Pulmonary artery endothelial cell (primary cell): ENCODE measurements around the gene MRPL32. TPM values are rescaled to one million over a fixed set of nuclear protein-coding genes. Genes with fewer than 3 reads are reported as not detected.
A peak's percentile ranks its signal among the peaks of the same experiment; 100 is the strongest.
"Not testable (repeated sequence)": the region's sequence is repeated elsewhere in the genome, so short reads cannot be mapped to it uniquely, and the experiment has no call there.

Source experiments
- DNase-seq: peaks from one replicate; pipeline ENCODE4 v3.0.0-alpha.2; 2011; ENCODE audit warnings: low read depth, low spot score
- total RNA-seq: library from RNA; depleted of rRNA; stranded (reverse); fragments of >200 nt; gene quantifications from 2 replicates; pipeline ENCODE4 v1.2.3, GENCODE V29; 2014

The MRPL32 gene
- 79.3 and 89.5 TPM in 2 replicates for total RNA-seq

DNA sequence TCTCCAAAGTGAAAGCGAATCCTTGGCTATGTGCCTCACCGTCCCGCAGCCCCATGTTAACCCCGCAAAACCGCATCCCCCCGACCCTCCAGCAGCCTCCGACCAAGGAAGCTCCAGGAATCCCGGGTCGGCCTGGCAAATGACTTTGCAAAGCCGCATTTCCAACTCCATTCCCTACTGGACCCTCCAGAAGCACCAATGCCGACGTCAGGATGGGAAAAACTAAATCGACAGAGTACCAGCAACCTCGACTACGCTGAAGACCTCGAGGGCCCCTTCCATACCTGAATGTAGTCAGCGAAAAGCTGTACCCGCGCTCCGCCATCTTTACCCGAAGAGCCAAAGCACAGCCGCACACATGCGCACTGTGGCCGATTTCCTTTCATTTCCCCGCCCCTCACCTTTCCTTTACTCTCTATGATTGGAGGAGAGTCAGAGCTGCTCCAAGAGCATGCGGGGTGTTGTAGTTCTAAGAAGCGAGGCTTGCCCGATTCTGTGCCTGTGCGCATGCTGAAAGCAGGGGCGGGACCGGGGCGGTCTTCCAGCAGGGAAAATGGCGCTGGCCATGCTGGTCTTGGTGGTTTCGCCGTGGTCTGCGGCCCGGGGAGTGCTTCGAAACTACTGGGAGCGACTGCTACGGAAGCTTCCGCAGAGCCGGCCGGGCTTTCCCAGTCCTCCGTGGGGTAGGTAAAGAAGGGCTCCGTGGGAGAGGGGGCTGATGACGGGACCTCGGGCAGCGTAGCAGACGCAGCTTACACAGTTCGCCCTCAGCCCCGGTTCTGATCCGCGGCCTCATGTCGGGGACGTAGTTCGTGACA lies at the start of gene MRPL32, which contains the start of gene PSMA2:
Gene MRPL32 (plus strand): TSS at position 543 of the 818 bp plus-strand sequence. CDS start 11 bp downstream, at position 554.
Gene PSMA2 (minus strand): TSS at position 341 of the 818 bp plus-strand sequence. CDS start 16 bp downstream, at position 325.
- peak; percentile 92 for DNase-seq

DNA sequence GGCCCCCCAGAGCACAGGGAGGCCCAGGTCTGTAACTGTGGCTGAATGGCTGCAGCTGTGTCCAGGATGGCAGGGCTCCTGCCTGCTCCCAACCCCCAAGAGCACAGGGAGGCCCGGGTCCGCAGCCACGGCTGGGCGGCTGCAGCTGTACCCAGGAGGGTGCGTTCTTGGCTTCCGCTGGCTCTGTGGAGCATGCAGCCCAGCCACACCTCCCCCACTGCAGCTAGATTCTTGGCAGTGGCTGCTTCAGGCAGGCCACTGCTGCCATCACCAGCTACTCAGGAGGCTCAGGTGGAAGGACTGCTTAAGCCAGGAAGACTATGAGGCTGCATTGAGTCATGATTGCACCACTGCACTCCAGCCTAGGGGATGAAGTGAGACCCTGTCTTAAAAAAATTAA lies 48.2 kb upstream of the MRPL32 start:
- no peak for DNase-seq

GRCh38 chr7:42885183-42885582 lies 47.0 kb upstream of the MRPL32 start:
- not testable (repeated sequence) for DNase-seq

DNA sequence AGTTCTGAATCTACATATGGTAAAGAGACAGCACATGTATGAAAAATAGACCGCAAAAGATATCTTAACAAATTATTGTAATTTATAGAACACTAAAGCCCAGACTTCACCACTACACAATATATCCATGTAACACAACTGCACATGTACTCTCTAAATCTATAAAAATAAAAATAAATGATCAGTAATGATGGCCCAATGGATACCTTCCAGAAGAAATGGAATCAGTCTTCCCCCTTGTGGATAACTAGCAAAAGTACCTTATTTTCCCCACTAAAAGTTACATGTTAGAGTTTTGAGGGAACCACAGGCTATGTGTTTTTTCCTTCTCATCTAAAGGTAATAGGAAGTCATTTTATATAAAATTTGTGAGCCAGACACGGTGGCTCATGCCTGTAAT lies 46.0 kb upstream of the MRPL32 start:
- no peak for DNase-seq

DNA sequence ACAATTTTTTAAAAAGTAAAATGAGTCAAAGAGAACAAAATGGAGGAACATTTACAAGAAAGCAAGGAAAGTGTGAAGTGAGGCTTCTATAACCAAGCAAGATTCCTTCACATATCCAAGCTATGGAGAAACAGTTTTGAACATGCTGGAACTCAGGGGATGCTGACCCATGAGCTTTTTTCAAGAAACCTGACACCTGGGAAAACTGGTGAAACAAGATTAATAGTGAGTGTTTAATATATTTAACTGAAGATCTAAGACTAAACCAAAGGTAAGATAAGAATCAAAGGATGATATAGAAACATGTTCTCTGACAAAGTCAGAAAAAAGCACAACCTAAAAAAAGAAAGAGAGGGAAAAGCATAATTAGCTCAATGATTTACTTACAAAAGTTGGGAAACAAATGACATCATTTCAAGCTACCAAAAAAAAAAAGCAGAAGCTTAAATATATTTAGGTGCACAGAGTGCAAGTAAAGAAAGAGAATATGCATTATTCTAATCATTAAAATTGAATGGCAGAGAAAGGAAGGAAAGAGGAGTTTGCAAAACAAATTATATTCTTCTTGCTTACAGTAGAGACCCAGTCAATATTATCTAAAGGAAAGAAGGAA lies 45.2 kb upstream of the MRPL32 start:
- no peak for DNase-seq

GRCh38 chr7:42893346-42894240 lies 38.6 kb upstream of the MRPL32 start:
- no peak for DNase-seq

GRCh38 chr7:42900842-42901241 lies 31.3 kb upstream of the MRPL32 start:
- no peak for DNase-seq

GRCh38 chr7:42902331-42902730 lies 29.8 kb upstream of the MRPL32 start:
- no peak for DNase-seq

DNA sequence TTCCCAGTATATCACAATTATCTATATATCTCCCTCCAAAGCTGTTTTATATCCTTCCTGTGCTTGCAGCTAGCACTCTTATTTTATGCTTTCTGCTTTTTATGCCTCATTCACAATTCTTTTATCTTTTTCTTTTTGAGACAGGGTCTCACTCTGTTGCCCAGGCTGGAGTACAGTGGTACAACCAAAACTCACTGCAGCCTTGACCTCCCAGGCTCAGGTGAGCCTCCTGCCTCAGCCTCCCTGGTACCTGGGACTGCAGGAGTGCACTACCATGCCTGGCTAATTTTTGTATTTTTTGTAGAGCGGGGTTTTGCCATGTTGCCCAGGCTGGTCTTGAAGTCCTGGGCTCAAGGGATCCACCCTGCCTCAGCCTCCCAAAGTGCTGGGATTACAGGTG lies 26.0 kb upstream of the MRPL32 start:
- DNase-seq, result no peak

DNA sequence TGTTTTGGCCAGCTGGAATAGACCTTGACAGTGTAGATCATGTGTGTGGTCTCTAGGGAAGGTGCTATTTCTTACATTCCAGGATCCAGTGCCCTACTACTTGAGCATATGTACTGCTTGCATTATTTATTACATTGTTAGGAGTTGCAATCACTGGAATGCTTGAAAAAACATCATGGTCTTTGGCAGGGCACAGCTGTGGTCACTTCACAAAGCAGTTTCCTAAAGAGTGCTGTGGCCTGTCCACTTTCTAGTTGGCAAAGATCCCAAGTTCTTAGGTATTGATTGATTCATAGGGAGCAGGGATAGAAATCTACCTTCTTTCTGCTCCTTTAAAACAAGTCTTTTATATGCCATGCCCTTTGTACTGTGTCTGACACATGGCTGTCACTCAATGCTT lies 24.9 kb upstream of the MRPL32 start:
- DNase-seq, result no peak

DNA sequence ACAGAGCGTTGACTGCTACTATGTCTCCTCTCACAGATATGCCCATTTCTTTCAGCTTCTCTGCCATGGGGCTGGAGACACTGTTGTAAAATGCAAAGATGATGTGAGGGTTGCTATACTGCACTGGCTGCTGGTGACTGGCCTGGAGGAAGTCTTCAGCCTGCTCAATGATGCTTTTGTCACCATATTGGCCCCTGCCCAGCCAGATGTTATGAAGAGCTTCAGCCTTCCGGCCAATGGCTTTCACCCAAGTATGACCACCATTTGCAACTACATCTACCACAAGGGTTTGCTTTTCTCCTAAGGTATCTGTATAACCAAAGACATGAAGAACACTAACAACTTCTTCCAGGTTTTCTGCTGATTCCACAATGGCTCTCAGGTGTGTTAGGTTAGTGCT lies 21.9 kb upstream of the MRPL32 start:
- DNase-seq, result no peak

- peak; percentile 79 for DNase-seq
These were observed 20.4 kb upstream of the MRPL32 start, which contains the start of gene C7orf25 for GRCh38 chr7:42911454-42912447. Gene C7orf25, minus strand, starts transcription at chr7:42912070. Its CDS starts 1,170 bp downstream, at chr7:42910900.

DNA sequence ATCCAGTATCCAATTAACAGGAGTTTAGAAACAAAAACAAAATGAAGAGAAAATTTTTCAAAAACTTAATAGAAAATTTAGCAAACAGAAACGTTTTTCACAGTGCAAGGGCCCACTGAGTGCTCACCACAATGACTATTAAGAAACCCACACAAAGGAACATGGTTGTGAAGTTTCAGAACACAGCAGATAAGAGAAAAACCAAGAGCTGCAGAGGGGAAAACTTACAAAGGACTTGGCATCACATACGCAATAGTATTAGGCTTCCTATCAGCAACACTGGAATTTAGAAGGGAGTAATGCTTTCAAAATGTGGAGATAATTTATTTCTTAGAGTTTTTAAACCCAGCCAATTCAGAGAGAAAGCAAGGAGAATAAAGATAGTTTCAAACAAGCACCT lies 18.6 kb upstream of the MRPL32 start:
- no peak for DNase-seq

GRCh38 chr7:42914009-42914408 lies 18.2 kb upstream of the MRPL32 start:
- no peak for DNase-seq

- DNase-seq, result no peak
These were observed 17.6 kb upstream of the MRPL32 start for GRCh38 chr7:42914421-42915045.

- DNase-seq, result no peak
These were observed 16.8 kb upstream of the MRPL32 start for GRCh38 chr7:42915356-42915755.

- DNase-seq, result no peak
These were observed 10.0 kb upstream of the MRPL32 start for GRCh38 chr7:42922017-42922753.

DNA sequence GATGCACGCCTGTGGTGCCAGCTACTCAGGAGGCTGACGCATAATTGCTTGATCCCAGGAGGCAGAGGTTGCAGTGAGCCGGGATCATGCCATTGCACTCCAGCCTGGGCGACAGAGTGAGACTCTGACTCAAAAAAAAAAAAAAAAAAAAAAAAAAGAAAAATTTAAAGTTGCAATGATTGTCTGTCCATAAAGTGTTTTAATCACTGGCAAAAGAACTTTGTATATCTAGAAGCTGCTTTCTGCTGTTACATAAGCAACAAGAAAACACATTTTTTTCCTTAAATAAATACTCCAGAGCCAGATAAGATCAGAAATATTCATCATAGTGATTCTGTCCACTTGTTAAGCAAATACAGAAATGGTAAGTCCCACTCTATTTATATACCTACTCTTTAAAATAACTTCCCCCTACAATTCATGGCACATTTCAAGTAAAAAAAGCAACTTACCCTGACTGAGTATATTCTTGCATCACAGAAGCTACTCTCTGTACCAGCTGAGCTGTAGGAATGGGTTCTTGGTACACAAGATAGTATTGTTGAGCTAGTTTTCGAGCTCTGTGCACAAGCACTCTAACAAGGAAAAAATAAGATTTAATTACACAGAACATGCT lies 7.8 kb upstream of the MRPL32 start:
- no peak for DNase-seq

GRCh38 chr7:42925630-42926029 lies 6.5 kb upstream of the MRPL32 start:
- no peak for DNase-seq
